Lower leg skin (tissue), 4 donors: ENCODE data around the gene WSCD1. TPM values are rescaled to one million over a fixed set of nuclear protein-coding genes. Genes with fewer than 3 reads are reported as not detected.

ENCODE experiments used
- DNase-seq, 2 donors: peaks; one replicate each; pipeline ENCODE4 v3.0.0-alpha.2; 2019; ENCODE audit warnings: low spot score in 2 of 2
- H3K4me3 ChIP-seq: fragments of 200-600 bp; sonication (generic); 2 replicates; pipeline ENCODE4 v1.5.1; 2017; ENCODE audit warnings: mild to moderate bottlenecking, low read depth; ENCODE audit not compliant: poor library complexity, severe bottlenecking
- POLR2A ChIP-seq, 2 donors: fragments of 450-650 bp; IDR thresholded peaks; one replicate each; pipeline ENCODE4 v1.6.1; 2016 to 2017; ENCODE audit warnings: antibody characterized with exemption in 2 of 2, mild to moderate bottlenecking in 1 of 2, moderate library complexity in 1 of 2
- WGBS, 2 donors: methylation state at CpG; one replicate each; pipeline ENCODE4 v1.1.5; 2018; 5-methylcytosine and 5-hydroxymethylcytosine counted together
- intact Hi-C: fragments of 100-400 bp; cut with DNase I; formaldehyde crosslinking; loops from one replicate; pipeline ENCODE4 v1.15.0; 2023; ENCODE audit warnings: low total_unique reads
- total RNA-seq, 4 donors: library from RNA; depleted of rRNA; stranded (reverse); fragments of >200 nt; gene quantifications; one replicate each; pipeline ENCODE4 v1.1.0, GENCODE V29; 2016
- TF ChIP-seq, protein P1 (sequence below), 3 donors: fragments of 450-650 bp; IDR thresholded peaks; one replicate each; pipeline ENCODE4 v1.5.1; 2016; ENCODE audit warnings: antibody characterized with exemption in 3 of 3, mild to moderate bottlenecking in 3 of 3, moderate library complexity in 2 of 3

WSCD1 gene
- total RNA-seq, 4 donors from 2014 or later = 2.5 to 5.3 (median 2.9) TPM

DNA sequence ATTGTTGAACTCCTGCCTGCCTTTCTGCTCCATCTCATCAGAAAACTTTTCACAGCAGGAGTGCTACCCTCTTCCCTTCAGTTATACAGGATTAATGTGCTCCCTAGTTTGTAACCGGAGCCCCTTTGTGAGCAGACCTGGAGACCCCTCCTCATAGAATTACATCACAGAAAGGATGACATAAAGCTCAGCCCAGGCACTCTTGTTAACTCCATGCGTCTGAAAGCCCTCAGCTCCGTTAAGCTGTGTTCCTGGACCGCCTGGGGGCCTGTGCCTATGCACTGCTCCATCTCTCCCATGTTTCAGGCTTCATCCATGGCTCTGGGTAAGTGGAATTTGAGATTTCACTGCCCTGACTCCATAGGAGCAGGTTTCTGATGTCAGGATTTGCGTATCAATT, 7.6 kb downstream of the WSCD1 start:
- no peak for TF ChIP-seq POLR2A (IDR thresholded peaks at IDR 0.05)
- TF ChIP-seq, protein P1, sequence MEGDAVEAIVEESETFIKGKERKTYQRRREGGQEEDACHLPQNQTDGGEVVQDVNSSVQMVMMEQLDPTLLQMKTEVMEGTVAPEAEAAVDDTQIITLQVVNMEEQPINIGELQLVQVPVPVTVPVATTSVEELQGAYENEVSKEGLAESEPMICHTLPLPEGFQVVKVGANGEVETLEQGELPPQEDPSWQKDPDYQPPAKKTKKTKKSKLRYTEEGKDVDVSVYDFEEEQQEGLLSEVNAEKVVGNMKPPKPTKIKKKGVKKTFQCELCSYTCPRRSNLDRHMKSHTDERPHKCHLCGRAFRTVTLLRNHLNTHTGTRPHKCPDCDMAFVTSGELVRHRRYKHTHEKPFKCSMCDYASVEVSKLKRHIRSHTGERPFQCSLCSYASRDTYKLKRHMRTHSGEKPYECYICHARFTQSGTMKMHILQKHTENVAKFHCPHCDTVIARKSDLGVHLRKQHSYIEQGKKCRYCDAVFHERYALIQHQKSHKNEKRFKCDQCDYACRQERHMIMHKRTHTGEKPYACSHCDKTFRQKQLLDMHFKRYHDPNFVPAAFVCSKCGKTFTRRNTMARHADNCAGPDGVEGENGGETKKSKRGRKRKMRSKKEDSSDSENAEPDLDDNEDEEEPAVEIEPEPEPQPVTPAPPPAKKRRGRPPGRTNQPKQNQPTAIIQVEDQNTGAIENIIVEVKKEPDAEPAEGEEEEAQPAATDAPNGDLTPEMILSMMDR (IDR thresholded peaks at IDR 0.05) = no peak
- intact Hi-C loops = no loop called here
- DNase-seq = no peak
- 79 to 82% methylated on average over 5 of the region's 5 CpGs for WGBS, 2 donors
- H3K4me3 ChIP-seq = no peak overlapping the region

DNA sequence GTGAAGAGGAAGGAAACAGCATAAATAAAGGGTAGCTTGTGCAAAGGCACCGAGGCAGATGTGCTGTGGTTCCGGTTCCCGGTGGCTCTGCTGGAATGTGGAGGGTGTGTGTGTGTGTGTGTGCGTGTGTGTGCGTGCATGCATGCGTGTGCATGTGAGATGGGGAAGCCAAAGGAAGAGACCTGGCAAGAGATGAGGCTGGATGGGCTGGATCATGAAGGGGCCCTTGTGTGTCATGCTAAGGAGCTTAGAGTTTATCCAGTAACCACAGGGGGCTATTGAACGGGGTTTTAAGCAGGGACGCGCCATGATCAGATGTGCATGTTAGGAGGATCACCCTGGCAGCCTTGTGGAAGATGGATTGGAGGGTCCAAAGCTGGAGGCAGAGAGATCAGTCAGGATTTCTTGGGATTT, 8.3 kb downstream of the WSCD1 start:
- 76 to 77% methylated on average over 9 of the region's 9 CpGs for WGBS, 2 donors
- no peak overlapping the region for H3K4me3 ChIP-seq
- intact Hi-C loops = no loop called here
- TF ChIP-seq, protein P1 (IDR thresholded peaks at IDR 0.05) = no peak
- TF ChIP-seq POLR2A (IDR thresholded peaks at IDR 0.05) = no peak
- DNase-seq = no peak

DNA sequence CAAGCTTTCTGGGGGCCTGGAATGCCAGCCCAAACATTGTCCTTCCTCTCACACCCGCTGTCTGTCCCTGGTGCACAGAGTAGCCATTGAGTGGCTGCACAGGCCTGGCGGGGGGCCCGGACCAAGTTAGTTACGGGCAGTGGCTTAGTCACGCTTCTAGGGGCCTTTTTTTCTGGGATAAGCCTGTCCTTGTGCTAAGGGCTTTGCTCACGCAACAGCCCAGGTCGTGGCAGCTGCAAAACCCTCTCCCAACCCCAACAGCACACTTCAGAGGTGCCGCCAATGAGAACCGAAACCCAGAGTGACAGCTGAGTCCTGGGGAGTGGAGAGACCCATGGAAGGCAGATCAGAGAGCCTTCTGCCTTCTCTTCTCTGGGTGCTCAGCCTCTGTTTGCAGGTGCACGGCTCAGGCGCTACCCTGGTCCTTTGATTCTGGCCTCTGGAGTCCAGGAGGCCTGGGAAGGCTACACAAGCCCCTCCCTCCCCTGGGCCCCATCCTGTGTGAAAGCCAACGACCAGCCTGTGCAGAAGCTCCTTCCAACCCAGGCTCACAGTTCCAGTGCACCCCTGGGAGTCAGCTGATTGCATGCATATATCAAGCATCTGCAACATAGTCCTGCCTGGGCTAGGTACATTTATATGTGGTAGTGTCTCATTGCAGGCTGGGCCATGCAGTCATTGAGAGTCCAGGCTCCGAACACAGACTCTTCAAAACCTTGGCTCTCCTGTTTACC, 9.1 kb downstream of the WSCD1 start:
- TF ChIP-seq POLR2A (IDR thresholded peaks at IDR 0.05) = no peak
- TF ChIP-seq, protein P1 (IDR thresholded peaks at IDR 0.05) = no peak
- WGBS, 2 donors = 74 to 79% methylated on average over 11 to 13 of the region's 13 CpGs
- no peak for DNase-seq
- no peak overlapping the region for H3K4me3 ChIP-seq
- intact Hi-C loops = no loop called here

DNA sequence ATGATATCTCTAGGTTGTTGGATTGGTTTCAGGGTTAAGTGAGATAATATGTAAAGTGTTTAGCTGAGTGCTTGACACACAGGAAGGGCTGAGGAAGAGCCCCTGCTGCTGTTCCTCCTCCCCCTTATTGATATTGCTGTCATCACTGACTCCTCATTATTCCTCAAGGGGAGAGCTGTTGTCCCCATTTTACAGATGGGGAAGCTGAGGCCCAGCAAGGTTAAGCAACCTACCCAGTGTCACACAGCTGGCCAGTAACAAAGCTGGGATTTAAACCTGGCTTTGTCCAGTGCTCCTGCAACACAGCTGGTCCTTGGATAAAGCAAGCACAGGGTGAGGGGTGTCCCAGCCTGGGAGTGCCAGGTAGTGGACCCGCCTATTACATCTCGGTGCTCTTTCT, 9.8 kb downstream of the WSCD1 start:
- no peak for TF ChIP-seq POLR2A (IDR thresholded peaks at IDR 0.05)
- TF ChIP-seq, protein P1 (IDR thresholded peaks at IDR 0.05) = no peak
- intact Hi-C loops = no loop called here
- H3K4me3 ChIP-seq = no peak overlapping the region
- WGBS, 2 donors = 79 to 83% methylated on average over 2 of the region's 2 CpGs
- no peak for DNase-seq

DNA sequence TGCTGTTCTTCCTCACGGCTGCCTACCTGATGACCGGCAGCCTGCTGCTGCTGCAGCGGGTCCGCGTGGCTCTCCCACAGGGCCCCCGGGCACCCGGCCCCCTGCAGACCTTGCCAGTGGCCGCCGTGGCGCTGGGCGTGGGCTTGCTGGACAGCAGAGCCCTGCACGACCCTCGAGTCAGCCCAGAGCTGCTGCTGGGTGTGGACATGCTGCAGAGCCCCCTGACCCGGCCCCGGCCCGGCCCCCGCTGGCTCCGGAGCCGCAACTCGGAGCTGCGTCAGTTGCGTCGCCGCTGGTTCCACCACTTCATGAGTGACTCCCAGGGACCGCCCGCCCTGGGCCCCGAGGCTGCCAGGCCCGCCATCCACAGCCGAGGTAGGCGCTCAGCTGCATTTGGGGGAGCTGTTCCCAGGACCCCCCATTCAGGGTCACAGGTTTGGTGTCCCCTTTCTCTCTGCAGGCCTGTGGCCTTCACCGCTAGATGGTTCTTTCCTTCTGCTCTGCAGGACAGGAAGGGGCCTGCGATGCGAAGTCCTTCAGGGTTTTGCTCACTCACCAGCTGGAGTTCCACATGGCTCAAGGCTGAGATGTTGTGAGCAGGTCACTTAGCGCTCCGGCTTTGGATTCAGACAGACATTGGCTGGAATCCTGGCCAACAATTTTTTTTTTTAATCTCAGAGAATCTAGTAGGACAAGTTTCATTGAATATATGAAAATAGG, 10.7 kb downstream of the WSCD1 start:
- no peak for DNase-seq
- no peak overlapping the region for H3K4me3 ChIP-seq
- WGBS, 2 donors = 89 to 91% methylated on average over 24 to 32 of the region's 35 CpGs
- TF ChIP-seq, protein P1 (IDR thresholded peaks at IDR 0.05) = no peak
- TF ChIP-seq POLR2A (IDR thresholded peaks at IDR 0.05) = no peak
- intact Hi-C loops = no loop called here
